Stimulated activated memory B cell treated with anti-CD40 and anti-IgM and Interleukin-4, amounts not matched to agents 10 μg/mL and 1 μg/mL and 100 μg/mL, for 72 hours (primary cell): ENCODE data around the gene ANKRD52.

ENCODE experiments used
- ATAC-seq: fragments of 150-1000 bp; cut with Tn5 transposase; 2 replicates; pipeline ENCODE4 v1.10.0; 2021
- H3K27ac Mint-ChIP-seq: one replicate; pipeline ENCODE4 v1.8.0; 2022; ENCODE audit warnings: mild to moderate bottlenecking, mixed read lengths
- H3K27me3 Mint-ChIP-seq: one replicate; pipeline ENCODE4 v1.8.0; 2022; ENCODE audit warnings: mixed read lengths
- H3K36me3 Mint-ChIP-seq: one replicate; pipeline ENCODE4 v1.8.0; 2022; ENCODE audit warnings: mixed read lengths
- H3K4me1 Mint-ChIP-seq: one replicate; pipeline ENCODE4 v1.8.0; 2022; ENCODE audit warnings: mixed read lengths
- H3K4me3 Mint-ChIP-seq: one replicate; pipeline ENCODE4 v1.8.0; 2022; ENCODE audit warnings: mild to moderate bottlenecking, moderate library complexity, mixed read lengths
- H3K9me3 Mint-ChIP-seq: one replicate; pipeline ENCODE4 v1.8.0; 2022; ENCODE audit warnings: mixed read lengths

ANKRD52 gene

GRCh38 chr12:56236091-56236490 is 22.1 kb downstream of the ANKRD52 start:
- H3K36me3 Mint-ChIP-seq: peaks cover 17% of the 10 kb centered on the region
- H3K27ac Mint-ChIP-seq: no peak overlapping the region
- H3K9me3 Mint-ChIP-seq: no peaks in the 10 kb centered on the region
- no peaks in the 10 kb centered on the region for H3K27me3 Mint-ChIP-seq
- H3K4me3 Mint-ChIP-seq: no peak overlapping the region
- H3K4me1 Mint-ChIP-seq: no peaks in the 10 kb centered on the region
- ATAC-seq: no peak

- Mint-ChIP-seq H3K9me3 (no peaks in the 10 kb centered on the region), H3K36me3 (peaks cover 12% of the 10 kb centered on the region), H3K27ac (no peak overlapping the region), H3K4me1 (no peaks in the 10 kb centered on the region), H3K27me3 (no peaks in the 10 kb centered on the region), H3K4me3 (no peak overlapping the region)
- no peak for ATAC-seq
Observed at GRCh38 chr12:56234746-56235436, 23.3 kb downstream of the ANKRD52 start.

- Mint-ChIP-seq H3K4me1 (no peaks in the 10 kb centered on the region), H3K27me3 (no peaks in the 10 kb centered on the region), H3K9me3 (no peaks in the 10 kb centered on the region), H3K4me3 (no peak overlapping the region), H3K27ac (no peak overlapping the region), H3K36me3 (peaks cover 6% of the 10 kb centered on the region)
- ATAC-seq: no peak
Observed at GRCh38 chr12:56231184-56231582, 27.0 kb downstream of the ANKRD52 start.

- Mint-ChIP-seq H3K27ac (peak overlapping the region; percentile 6), H3K4me3 (no peak overlapping the region), H3K4me1 (peaks cover 2% of the 10 kb centered on the region), H3K27me3 (no peaks in the 10 kb centered on the region), H3K36me3 (peaks cover 6% of the 10 kb centered on the region), H3K9me3 (no peaks in the 10 kb centered on the region)
- ATAC-seq: no peak
Observed at GRCh38 chr12:56230432-56231183, 27.6 kb downstream of the ANKRD52 start.

- H3K27ac Mint-ChIP-seq: peak within 1 kb of the TSS; percentile 6
Observed at GRCh38 chr12:56229916-56230431, 28.2 kb downstream of the ANKRD52 start, which contains the start of gene SLC39A5. TSS of gene SLC39A5 (plus strand) at chr12:56230051. CDS start at chr12:56231275, 1,224 bp downstream.

GRCh38 chr12:56229082-56229481 is 29.1 kb downstream of the ANKRD52 start:
- H3K27ac Mint-ChIP-seq: no peak overlapping the region
- H3K36me3 Mint-ChIP-seq: peaks cover 6% of the 10 kb centered on the region

More at GRCh38 chr12:56229916-56230431, 28.2 kb downstream of the ANKRD52 start, which contains the start of gene SLC39A5:
- Mint-ChIP-seq H3K27me3 (no peaks in the 10 kb centered on the region), H3K4me3 (no peak within 1 kb of the TSS), H3K4me1 (peaks cover 9% of the 10 kb centered on the region), H3K9me3 (no peaks in the 10 kb centered on the region), H3K36me3 (peaks cover 6% of the 10 kb centered on the region)
- no peak for ATAC-seq

GRCh38 chr12:56224954-56225353 is 33.2 kb downstream of the ANKRD52 start:
- Mint-ChIP-seq H3K4me3 (peak overlapping the region; percentile 84), H3K36me3 (peaks cover 6% of the 10 kb centered on the region), H3K27ac (peak overlapping the region; percentile 86), H3K27me3 (no peaks in the 10 kb centered on the region), H3K4me1 (peaks cover 50% of the 10 kb centered on the region), H3K9me3 (no peaks in the 10 kb centered on the region)
- no peak for ATAC-seq

More at GRCh38 chr12:56229082-56229481, 29.1 kb downstream of the ANKRD52 start:
- Mint-ChIP-seq H3K4me1 (peaks cover 15% of the 10 kb centered on the region), H3K9me3 (no peaks in the 10 kb centered on the region), H3K4me3 (no peak overlapping the region), H3K27me3 (no peaks in the 10 kb centered on the region)
- ATAC-seq: no peak

- Mint-ChIP-seq H3K9me3 (no peaks in the 10 kb centered on the region), H3K27ac (peak within 1 kb of the TSS; percentile 86), H3K4me1 (peaks cover 50% of the 10 kb centered on the region), H3K4me3 (peak within 1 kb of the TSS; percentile 84), H3K27me3 (no peaks in the 10 kb centered on the region), H3K36me3 (peaks cover 6% of the 10 kb centered on the region)
- peak; percentile 92 for ATAC-seq
Observed at GRCh38 chr12:56224102-56224701, 34.0 kb downstream of the ANKRD52 start, which contains the start of gene NABP2. TSS of gene NABP2 (plus strand) at chr12:56224342. CDS start at chr12:56224857, 515 bp downstream.

- peak overlapping the region; percentile 84 for H3K4me3 Mint-ChIP-seq
- H3K27ac Mint-ChIP-seq: peak overlapping the region; percentile 86
- H3K36me3 Mint-ChIP-seq: peaks cover 6% of the 10 kb centered on the region
- ATAC-seq: no peak
- H3K27me3 Mint-ChIP-seq: no peaks in the 10 kb centered on the region
- peaks cover 50% of the 10 kb centered on the region for H3K4me1 Mint-ChIP-seq
- no peaks in the 10 kb centered on the region for H3K9me3 Mint-ChIP-seq
Observed at GRCh38 chr12:56223571-56224101, 34.5 kb downstream of the ANKRD52 start.

- peaks cover 50% of the 10 kb centered on the region for H3K4me1 Mint-ChIP-seq
- no peak for ATAC-seq
- H3K27me3 Mint-ChIP-seq: no peaks in the 10 kb centered on the region
- H3K27ac Mint-ChIP-seq: peak overlapping the region; percentile 99
- peak overlapping the region; percentile 100 for H3K4me3 Mint-ChIP-seq
- H3K9me3 Mint-ChIP-seq: no peaks in the 10 kb centered on the region
- peaks cover 6% of the 10 kb centered on the region for H3K36me3 Mint-ChIP-seq
Observed at GRCh38 chr12:56222531-56222895, 35.7 kb downstream of the ANKRD52 start.

GRCh38 chr12:56221757-56222530 is 36.2 kb downstream of the ANKRD52 start, which contains the start of gene RNF41:
TSS of gene RNF41 (minus strand) at chr12:56221922. CDS start at chr12:56214047, 7,875 bp downstream.
- Mint-ChIP-seq H3K9me3 (no peaks in the 10 kb centered on the region), H3K4me1 (peaks cover 50% of the 10 kb centered on the region), H3K4me3 (peak within 1 kb of the TSS; percentile 100), H3K27ac (peak within 1 kb of the TSS; percentile 99), H3K36me3 (peaks cover 6% of the 10 kb centered on the region), H3K27me3 (no peaks in the 10 kb centered on the region)
- ATAC-seq: peak; percentile 93

- peaks cover 57% of the 10 kb centered on the region for H3K4me1 Mint-ChIP-seq
- H3K27me3 Mint-ChIP-seq: no peaks in the 10 kb centered on the region
- H3K9me3 Mint-ChIP-seq: no peaks in the 10 kb centered on the region
- H3K27ac Mint-ChIP-seq: peak overlapping the region; percentile 99
- peaks cover 9% of the 10 kb centered on the region for H3K36me3 Mint-ChIP-seq
- H3K4me3 Mint-ChIP-seq: peak overlapping the region; percentile 100
- ATAC-seq: peak; percentile 49
Observed at GRCh38 chr12:56221232-56221756, 36.9 kb downstream of the ANKRD52 start.

GRCh38 chr12:56220611-56221231 is 37.5 kb downstream of the ANKRD52 start:
- Mint-ChIP-seq H3K4me3 (peak overlapping the region; percentile 100), H3K27me3 (no peaks in the 10 kb centered on the region), H3K36me3 (peaks cover 12% of the 10 kb centered on the region), H3K27ac (peak overlapping the region; percentile 99), H3K4me1 (peaks cover 58% of the 10 kb centered on the region), H3K9me3 (no peaks in the 10 kb centered on the region)
- ATAC-seq: peak; percentile 34

- no peaks in the 10 kb centered on the region for H3K9me3 Mint-ChIP-seq
- H3K4me3 Mint-ChIP-seq: peak overlapping the region; percentile 50
- ATAC-seq: no peak
- H3K27ac Mint-ChIP-seq: no peak overlapping the region
- peaks cover 56% of the 10 kb centered on the region for H3K4me1 Mint-ChIP-seq
- H3K36me3 Mint-ChIP-seq: peaks cover 19% of the 10 kb centered on the region
- H3K27me3 Mint-ChIP-seq: no peaks in the 10 kb centered on the region
Observed at GRCh38 chr12:56219840-56220239, 38.3 kb downstream of the ANKRD52 start.
